H1 (cell line): ENCODE measurements around the gene UNK. TPM values are rescaled to one million over a fixed set of nuclear protein-coding genes. Genes with fewer than 3 reads are reported as not detected.

Experiments
- CHD7 ChIP-seq: fragments of 300-600 bp; sonication (generic); IDR thresholded peaks from 2 replicates; pipeline ENCODE4 v1.7.1; 2012; ENCODE audit warnings: low read length, moderate library complexity, mild to moderate bottlenecking, inconsistent platforms; ENCODE audit not compliant: insufficient replicate concordance
- CREB1 ChIP-seq: IDR thresholded peaks from 2 replicates; pipeline ENCODE4 v1.6.1; 2012; ENCODE audit warnings: inconsistent platforms
- HDAC2 ChIP-seq, 2 experiments: fragments of 300-600 bp in 1 of 2; sonication (generic) in 1 of 2; IDR thresholded peaks; 2 replicates each; pipeline ENCODE4 v1.6.1; 2011 to 2012; ENCODE audit warnings: low read depth in 2 of 2, low read length in 2 of 2, mild to moderate bottlenecking in 2 of 2, moderate library complexity in 2 of 2, borderline replicate concordance in 1 of 2, inconsistent platforms in 1 of 2
- SRF ChIP-seq: IDR thresholded peaks from 2 replicates; pipeline ENCODE4 v1.6.1; 2011; ENCODE audit warnings: mild to moderate bottlenecking, low read depth, low read length, moderate library complexity
- polyA plus RNA-seq, 7 experiments: library from polyadenylated mRNA; depleted of rRNA in 3 of 7; stranded (reverse) in 5 of 7; unstranded in 2 of 7; fragments of >200 nt in 5 of 7; fragments of 200-250 nt in 2 of 7; gene quantifications; 1 replicate in 5 of 7; 2 replicates in 1 of 7; 4 replicates in 1 of 7; pipeline versions ENCODE4 v1.2.1 to v1.2.3, GENCODE V29; 2011 to 2013; ENCODE audit warnings: missing spikeins in 2 of 7, mixed read lengths in 2 of 7
- total RNA-seq: library from RNA; stranded (reverse); fragmentation: NEBNext Ultra II Directional; extraction: Animal tissue kit (Norgen Biotek cat#: 25700); gene quantifications from 2 replicates; pipeline ENCODE4 v1.2.1, GENCODE V29; 2021

The UNK gene
- total and polyA plus RNA-seq, 2 of the 8 experiments (the other 6 are each of a cell fraction or from before 2014, with no cell fraction given), result 24.2 to 33.3 TPM

GRCh38 chr17:75824050-75824552 lies 39.5 kb downstream of the UNK start (continued):
- TF ChIP-seq HDAC2 (IDR thresholded peaks at IDR 0.05; ENCODE audit: borderline replicate concordance in 1 of 2, low read depth in 2 of 2, low read length in 2 of 2) (no peak), CREB1 (no peak), CHD7 (no peak), SRF (no peak)
